Measurements from ENCODE around the gene SPHK1.

The SPHK1 gene

DNA sequence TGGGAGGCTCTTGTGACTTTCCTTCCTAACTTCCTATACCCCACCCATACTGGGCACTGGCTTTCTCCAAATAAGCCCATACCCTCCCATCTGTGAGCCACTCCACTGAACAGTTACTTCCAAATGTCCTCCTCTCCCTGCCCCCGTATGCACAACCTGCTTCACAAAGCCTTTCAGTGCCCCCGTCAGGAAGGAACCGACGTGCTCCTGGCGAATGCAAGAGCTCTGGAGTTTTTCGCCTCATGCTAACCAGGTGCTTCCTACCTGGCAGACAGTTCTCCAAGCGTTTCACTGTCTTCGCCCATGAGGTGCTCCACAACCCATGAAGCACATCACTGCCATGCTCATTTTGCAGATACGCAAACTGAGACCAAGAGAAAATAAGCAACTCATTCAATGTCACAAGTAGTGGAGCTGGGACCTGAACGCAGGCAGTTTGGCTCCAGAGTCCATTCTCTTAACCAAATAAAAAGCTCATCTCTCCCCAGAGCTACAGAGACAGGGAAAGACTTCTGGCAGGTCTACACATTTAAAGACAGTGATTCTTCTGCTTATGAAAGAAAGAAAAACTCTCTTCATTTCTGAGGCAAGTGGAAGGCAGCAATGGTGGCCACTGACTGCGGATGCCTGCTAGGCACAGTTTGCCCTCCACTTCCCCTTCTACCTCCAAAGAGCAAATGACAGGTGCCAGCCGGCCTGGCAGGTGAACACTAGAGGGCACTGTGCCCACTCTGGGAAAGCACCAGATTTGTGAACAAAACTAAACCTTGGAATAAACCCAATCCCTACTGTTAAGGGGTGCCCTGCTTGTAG lies 23.8 kb downstream of the SPHK1 start:
- DNase-seq: no peak

DNA sequence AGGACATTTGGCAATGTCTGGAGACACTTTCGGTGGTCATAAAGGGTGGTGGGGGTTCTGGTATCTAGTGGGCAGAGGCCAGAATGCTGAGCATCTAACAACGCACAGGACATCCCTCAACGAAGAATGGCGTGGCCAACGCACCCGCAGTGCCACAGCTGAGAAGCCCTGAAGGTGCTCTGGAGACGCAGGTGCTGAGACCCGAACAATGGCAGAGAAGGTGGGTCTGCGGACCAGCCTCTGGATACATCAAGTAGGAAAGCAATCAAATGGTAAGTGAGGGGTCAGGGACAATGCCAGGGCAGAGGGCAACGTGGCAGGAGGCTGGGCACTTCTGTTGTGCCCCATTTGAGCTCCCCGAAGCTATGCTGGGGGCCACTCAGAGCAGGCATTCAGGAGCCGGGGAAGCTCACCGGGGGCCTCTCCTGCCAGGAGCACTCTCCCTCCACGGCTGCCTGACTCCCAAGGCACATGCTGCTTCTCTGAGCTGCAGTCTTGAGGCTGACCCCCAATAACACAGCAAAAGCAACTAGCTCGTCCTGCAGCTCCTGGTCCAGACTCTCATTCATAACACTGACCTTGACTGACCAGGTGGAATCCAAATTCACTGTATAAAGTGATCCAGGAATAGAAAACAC lies 26.0 kb downstream of the SPHK1 start:
- no peak for DNase-seq

DNA sequence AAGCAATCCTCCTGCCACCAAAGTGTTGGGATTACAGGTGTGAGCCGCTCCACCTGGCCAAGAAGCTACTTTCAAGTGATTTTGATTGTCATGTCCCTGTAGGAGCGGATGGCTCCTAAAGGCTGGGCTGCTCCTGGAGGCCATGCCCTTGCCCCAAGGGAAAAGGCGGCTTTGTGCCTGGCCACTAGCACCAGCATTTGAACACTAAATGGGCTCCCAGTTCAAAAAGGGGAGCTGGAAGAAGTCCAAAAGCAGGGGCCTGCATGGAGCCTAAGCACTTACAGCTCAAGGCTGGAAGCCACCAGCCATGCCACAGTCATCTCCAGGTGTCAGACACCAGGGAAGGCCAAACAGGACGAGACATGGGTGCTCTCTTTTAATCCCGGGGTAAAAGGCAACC lies 26.8 kb downstream of the SPHK1 start:
- no peak for DNase-seq

GRCh38 chr17:76414334-76415295 lies 30.2 kb downstream of the SPHK1 start:
- DNase-seq: no peak

DNA sequence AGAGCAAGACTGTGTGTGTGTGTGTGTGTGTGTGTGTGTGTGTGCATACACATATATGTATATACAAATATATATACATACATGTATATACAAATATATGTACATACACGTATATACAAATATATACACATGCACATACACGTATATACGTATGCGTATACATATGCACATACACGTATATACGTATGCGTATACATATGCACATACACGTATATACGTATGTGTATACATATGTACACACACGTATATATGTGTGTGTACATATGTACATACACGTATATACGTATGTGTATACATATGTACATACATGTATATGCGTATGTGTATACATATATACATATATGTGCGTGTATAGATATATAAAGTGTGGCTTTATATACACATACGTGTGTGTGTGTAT lies 31.4 kb downstream of the SPHK1 start:
- no peak for DNase-seq

DNA sequence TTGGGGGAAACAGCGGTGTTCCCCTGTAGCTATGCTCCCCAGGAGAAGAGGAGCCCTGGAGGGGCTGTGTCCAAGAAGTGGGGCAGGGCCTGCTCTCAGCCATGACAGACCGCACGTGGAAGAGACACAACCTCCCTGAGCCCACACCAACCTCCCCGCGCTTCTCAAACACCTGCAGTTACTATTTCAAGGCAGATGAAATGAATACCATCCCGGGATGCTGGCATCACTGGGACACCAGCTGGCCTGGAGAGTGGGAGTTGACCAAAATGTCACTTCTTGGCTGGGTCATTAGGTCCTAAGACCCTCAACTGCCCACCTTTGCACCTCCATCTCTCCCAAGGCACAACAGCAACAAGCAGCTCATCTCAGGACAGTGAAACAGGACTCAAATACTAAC lies 32.0 kb downstream of the SPHK1 start:
- no peak for DNase-seq

GRCh38 chr17:76416899-76417298 lies 32.5 kb downstream of the SPHK1 start:
- DNase-seq: no peak

- no peak for DNase-seq
Measured at GRCh38 chr17:76417499-76418143, 33.2 kb downstream of the SPHK1 start.

- no peak for DNase-seq
Measured at GRCh38 chr17:76419576-76420260, 35.3 kb downstream of the SPHK1 start.

- no peak for DNase-seq
Measured at GRCh38 chr17:76420356-76421043, 36.1 kb downstream of the SPHK1 start.

DNA sequence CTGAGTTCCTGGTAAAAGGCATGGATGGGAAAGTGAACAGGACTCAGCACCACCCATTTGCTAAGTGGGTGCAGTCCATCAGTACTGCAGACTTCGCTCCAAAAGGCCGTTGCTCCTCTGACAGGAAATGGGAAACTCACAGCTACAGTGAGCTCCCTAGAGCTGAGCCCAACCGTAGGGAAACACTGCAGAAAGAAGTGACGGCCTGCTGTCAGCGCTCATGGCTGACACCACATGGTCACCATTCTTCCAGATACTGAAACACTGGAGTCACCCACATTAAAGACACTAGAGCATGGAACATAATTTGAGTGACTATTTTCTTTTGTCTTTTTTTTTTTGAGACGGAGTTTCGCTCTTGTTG lies 36.6 kb downstream of the SPHK1 start:
- no peak for DNase-seq

- DNase-seq: no peak
Measured at GRCh38 chr17:76422406-76422805, 38.0 kb downstream of the SPHK1 start.

- no peak for DNase-seq
Measured at GRCh38 chr17:76422860-76423259, 38.5 kb downstream of the SPHK1 start.

- no peak for DNase-seq
Measured at GRCh38 chr17:76426853-76427252, 42.4 kb downstream of the SPHK1 start.

DNA sequence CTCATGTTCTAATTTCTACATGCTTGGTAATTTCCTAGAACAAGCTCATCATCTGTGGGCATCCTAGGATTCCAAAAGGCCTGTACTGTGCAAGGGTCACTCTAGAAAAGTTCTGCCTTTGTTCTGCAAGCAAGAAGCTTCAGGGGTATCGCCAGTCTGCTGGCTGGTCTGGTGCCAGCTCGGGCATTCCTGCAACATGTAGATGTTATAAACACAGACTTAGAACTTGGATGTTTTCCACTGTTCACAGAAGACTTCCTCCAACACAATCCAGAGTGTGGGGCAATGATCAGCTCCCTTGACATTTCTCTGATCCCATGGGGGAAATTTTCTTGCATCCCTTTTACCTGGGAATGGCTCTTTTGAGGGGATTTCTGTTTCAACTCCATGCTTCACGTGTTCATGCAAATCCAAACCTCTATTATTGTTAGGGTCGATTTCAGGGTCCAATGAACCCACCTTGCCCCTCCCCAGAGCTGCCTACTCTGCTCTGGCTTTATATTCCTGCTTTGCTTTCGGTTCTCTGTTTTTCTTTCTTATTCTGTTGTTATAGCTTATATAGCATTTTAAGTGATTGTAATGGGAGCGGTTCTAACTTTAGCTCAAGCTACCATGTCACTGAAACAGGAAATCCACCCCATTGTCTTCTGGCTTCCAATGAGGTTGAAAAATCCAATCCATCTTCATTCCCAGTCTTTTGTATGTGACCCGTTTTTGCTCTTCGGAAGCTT lies 43.3 kb downstream of the SPHK1 start:
- DNase-seq: no peak

DNA sequence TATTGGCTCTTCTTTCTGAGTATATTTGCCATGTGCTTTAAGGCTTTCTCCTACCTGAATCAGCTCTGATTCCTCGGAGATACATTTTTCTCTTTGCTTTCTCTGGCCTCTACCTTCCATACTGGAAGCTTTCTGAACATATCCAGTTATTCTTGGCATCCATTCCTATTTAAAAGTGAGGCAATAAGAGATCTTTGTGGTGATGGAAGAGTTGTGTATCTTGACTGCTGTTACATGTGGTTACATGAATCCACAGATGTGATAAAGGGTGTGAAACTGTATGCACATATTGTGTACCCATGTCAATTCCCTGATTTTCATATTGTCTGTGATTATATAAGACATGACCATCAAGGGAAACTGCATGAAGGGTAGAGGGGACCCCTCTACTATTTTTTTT lies 44.1 kb downstream of the SPHK1 start:
- no peak for DNase-seq

DNA sequence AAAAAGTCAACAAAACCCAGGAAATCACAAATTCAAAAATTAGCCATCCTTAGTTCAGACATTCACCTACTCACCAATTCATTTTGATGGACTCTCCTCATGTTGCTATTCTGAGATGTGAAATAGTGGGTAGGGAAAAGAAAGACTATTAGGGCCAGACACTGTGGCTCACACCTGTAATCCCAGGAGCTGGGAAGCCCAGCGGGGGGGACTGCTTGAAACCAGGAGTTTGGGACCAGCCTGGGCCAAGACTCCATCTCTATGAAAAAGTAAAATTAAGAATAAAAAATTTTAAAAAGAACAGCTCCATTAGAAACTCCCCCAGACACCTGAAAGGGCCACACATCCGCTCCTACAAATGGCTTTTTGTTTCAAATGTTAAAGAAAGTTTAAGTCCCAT lies 47.1 kb downstream of the SPHK1 start:
- DNase-seq: no peak

- no peak for DNase-seq
Measured at GRCh38 chr17:76432004-76432403, 47.6 kb downstream of the SPHK1 start.

DNA sequence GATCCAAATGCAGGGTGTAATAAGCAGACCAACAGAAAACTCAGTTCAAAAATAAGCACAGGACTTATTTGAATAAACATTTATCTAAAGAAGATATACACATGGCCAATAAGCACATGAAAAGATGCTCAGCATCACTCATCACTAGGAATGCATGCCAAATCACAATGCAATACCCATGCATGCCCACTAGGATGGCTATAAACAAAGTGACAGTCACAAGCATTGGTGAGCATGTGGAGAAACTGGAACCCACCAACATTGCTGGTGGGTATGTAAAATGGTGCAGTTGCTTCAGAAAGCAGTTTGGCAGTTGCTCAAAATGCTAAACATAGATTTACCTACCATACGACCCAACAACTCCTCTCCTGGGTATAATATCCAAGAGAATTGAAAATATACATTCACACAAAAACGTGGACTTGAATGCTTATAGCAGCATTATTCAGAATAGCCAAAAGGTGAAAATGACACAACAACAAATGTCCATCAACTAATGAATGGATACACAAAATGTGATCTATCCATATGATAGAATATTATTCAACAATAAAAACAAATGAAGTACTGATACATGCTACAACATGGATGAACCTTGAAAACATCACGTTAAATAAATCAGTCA lies 48.4 kb downstream of the SPHK1 start:
- no peak for DNase-seq

GRCh38 chr17:76433693-76434092 lies 49.3 kb downstream of the SPHK1 start:
- no peak for DNase-seq

DNA sequence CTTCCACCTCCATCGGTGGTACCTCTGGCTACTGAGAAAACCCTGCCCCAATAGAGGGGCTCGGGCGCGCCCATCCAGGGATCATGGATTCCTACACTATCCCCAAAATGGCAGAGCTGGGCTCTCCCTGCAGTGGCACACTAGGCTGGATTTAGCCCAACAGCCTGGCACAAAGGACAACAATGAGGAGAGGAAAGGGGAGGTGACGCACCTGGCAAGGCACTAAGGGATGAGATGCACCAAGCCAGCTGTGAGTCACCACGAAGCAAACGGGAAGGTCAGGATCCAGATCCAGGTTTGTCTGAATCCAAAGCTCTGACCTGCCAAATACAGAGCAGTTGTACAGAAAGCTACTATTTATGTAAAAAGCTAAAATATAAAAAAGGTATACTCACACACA lies 50.5 kb downstream of the SPHK1 start:
- DNase-seq: no peak

All from activated gamma-delta T cell (primary cell).